Measurements from ENCODE around the gene PNPLA6.

Gene PNPLA6

DNA sequence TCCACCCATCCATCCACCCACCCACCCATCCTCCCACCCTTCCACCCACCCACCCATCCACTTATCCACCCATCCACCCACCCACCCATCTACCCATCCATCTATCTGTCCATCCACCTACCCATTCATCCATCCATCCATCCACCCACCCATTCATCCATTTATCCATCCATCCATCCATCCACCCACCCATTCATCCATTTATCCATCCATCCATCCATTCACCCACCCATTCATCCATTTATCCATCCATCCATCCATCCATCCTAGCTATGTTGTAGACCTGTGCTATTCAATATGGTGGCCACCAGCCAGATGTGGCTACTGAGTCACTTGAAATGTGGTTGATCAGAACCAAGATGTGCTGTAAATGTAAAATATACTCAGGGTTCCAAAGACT lies 65.2 kb downstream of the PNPLA6 start:
- no peak for DNase-seq (ENCODE audit: low read depth in 2 of 2)

DNA sequence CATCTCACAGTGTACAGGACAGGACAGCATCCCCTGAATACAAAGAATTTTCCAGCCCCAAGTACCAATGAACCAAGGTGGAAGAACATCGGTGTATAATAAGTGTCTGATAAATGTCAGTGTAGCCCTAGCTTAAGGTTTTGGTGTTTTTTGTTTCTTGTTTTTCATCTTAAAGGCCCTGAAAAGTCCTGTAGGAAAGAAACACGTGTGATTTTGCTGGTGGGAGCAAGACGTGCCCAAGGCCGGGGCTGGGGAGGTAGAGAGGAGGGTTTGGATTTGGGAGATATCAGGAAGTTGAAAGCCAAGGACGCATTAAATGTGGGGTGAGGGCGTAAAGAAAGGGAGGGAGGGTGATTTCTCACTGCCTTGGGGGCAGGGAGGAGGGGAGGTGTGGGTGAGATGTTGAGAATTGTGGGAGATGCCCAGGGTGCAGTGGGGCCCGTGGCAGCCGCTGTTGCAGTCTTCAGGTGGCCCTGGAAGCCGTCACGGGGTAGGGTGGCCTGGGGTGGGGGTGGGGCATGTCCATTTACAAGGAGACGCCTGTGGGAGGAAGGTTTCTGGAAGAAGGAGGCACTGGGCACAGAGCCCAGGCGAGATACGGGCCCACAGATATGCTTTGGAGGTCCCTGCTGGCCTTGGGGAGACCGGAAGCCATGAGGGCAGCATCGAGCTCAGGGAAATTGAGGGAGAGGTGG lies 66.9 kb downstream of the PNPLA6 start:
- no peak for DNase-seq (ENCODE audit: low read depth in 2 of 2)

DNA sequence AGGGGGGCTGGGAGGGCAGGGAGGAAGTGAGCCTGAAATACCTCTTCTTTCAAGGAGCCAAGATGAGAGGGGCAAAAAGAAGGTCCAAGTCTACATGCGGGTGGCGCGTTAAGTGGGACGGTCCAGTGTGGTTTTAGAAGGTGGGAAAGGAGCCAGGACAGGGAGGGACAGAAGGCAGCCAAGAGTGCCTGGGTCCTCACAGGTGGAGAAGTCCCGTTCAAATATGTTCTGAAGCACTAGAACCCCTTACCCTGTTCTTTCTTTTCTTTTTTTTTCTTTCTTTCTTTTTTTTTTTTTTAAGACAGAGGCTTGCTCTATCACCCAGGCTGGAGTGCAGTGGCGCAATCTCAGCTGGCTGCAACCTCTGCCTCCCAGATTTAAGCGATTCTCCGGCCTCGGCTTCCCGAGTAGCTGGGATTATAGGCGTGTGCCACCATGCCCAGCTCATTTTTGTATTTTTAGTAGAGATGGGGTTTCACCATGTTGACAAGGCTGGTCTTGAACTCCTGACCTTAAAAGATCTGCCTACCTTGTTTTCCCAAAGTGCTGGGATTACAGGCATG lies 67.5 kb downstream of the PNPLA6 start:
- DNase-seq (ENCODE audit: low read depth in 2 of 2), result no peak

- DNase-seq (ENCODE audit: low read depth in 2 of 2), result no peak
These were observed 68.4 kb downstream of the PNPLA6 start for GRCh38 chr19:7603919-7604318.

DNA sequence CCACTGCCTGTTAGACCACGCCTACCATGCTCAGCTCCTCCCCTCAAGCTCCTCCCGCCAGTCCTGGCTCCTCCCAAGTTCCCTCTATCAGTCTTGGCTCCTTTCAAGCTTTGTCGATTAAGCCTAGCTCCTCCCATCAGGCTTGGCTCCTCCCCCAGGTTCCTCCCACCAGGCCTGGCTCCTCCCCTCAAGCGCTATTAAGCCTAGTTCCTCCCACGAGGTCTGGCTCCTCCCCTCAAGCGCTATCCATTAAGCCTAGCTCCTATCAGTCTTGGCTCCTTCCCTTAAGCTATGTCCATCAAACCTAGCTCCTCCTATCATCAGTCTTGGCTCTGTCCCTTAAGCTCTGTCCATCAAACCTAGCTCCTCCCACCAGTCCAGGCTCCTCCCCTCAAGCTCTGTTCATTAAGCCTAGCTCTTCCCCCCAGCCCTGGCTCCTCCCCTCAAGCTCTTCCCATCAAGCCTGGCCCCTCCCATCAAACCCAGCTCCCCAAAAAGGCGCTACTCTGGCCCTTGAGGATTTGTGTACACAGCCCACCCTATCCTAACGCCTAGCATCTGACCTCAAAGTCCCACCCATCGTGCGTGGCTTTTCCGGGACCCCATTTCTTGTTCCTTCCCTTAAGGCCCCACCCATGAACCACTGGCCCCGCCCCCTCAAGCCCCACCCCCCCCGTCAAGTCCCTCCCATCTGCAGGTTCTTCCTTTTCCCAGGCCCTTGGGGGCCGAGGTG lies 70.1 kb downstream of the PNPLA6 start:
- DNase-seq (ENCODE audit: low read depth in 2 of 2), result no peak

GRCh38 chr19:7606289-7606688 lies 70.8 kb downstream of the PNPLA6 start:
- no peak for DNase-seq (ENCODE audit: low read depth in 2 of 2)

GRCh38 chr19:7607212-7607873 lies 71.8 kb downstream of the PNPLA6 start:
- DNase-seq (ENCODE audit: low read depth in 2 of 2), result no peak

DNA sequence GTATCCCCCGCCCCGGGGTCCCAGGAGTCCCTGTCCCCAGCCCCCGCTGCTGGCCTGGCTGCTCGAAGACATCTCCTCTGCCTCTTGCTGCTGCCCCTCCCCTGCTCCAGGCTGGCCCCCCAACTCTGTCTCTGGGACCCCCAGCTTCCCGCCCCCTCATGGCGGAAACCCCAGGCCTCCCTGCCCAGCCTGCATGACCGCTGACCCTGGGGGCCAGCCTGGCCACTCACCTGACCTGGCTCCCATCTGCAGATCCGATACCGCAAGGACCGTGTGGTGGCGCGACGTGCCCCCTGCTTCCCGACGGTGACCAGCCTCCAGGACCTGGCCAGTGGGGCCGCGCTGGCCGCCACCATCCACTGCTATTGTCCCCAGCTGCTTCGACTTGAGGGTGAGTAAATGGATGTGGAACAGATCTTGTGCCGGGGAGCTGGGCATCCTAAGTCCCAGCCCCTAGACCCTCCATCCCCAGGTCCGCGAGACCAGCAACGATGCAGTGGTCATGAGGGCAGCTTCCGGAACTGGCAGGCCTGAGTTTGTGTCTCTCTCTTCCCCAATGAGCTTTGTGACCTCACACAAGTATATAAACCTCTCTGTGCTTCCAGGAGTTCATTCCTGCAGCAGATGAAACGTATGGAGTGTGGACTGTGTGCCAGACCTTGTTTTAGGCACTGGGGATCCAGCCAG lies 72.5 kb downstream of the PNPLA6 start:
- no peak for DNase-seq (ENCODE audit: low read depth in 2 of 2)

- no peak for DNase-seq (ENCODE audit: low read depth in 2 of 2)
These were observed 75.1 kb downstream of the PNPLA6 start for GRCh38 chr19:7610491-7611240.

Data from fibroblast of skin of left quadriceps (primary cell).